ENCODE results near the gene HES3.

HES3 gene

DNA sequence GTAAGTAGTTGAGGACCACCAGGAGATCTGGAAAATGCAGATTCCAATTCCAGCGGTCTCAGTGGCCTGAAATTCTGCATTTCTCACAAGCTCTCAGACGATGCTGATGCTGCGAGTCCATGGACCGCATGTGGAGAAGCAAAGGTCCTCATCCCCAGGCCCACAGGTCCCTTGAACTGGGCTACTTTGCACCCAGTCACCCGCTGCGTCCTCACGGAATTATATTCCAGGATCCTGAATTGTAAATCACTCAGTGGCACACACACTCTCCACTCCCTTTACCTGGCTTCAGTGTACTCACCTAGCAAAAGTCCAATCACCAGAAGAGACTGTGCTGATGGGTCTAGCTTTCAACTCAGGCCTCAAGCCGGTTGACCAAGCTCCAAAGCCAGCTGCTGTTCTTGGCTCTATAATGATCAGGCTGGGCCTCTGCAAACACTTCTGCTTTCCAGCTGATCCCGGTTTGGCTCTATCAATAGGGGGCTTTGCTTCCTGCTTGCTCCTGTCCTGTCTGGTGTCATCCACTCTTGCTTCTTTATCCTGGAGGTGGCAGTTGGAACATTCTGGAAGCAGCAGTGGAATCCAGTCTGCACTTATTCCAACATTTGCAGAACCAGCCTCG is 43.7 kb upstream of the HES3 start:
- Histone ChIP-seq H3K36me3 (ENCODE audit: control insufficient read depth, insufficient read depth, low read length) (no peaks in the 10 kb centered on the region), H2AFZ (peak overlapping the region; percentile 93), H3K4me1 (peaks cover 3% of the 10 kb centered on the region), H3K79me2 (peaks cover 21% of the 10 kb centered on the region), H3K9me3 (ENCODE audit: control insufficient read depth, low read length) (no peaks in the 10 kb centered on the region), H3K4me2 (ENCODE audit: low read length) (peak overlapping the region; percentile 74), H3K4me3 (ENCODE audit: low read depth, low read length) (peak overlapping the region; percentile 93), H3K27ac (peak overlapping the region; percentile 85), H3K9ac (no peak overlapping the region), H3K27me3 (ENCODE audit: control insufficient read depth, insufficient read depth, low read length) (no peaks in the 10 kb centered on the region)
- TF ChIP-seq, protein P1, sequence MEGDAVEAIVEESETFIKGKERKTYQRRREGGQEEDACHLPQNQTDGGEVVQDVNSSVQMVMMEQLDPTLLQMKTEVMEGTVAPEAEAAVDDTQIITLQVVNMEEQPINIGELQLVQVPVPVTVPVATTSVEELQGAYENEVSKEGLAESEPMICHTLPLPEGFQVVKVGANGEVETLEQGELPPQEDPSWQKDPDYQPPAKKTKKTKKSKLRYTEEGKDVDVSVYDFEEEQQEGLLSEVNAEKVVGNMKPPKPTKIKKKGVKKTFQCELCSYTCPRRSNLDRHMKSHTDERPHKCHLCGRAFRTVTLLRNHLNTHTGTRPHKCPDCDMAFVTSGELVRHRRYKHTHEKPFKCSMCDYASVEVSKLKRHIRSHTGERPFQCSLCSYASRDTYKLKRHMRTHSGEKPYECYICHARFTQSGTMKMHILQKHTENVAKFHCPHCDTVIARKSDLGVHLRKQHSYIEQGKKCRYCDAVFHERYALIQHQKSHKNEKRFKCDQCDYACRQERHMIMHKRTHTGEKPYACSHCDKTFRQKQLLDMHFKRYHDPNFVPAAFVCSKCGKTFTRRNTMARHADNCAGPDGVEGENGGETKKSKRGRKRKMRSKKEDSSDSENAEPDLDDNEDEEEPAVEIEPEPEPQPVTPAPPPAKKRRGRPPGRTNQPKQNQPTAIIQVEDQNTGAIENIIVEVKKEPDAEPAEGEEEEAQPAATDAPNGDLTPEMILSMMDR (IDR thresholded peaks at IDR 0.05) = no peak

DNA sequence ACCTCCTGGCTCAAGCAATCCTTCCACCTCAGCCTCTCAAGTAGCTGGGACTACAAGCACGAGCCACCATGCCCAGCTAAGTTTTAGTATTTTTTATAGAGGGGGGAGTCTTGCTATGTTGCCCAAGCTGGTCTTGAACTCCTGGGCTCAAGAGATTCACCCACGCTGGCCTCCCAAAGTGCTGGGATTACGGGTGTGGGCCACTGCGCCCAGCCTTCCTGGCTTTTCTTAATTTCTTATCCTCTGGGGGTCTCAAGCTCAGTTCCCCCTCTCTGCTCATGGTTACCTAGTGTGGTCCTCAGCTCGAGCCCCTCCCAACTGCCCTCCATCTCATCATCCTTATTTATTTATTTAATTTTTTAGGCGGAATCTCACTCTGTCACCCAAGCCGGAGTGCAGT is 41.7 kb upstream of the HES3 start:
- H3K4me2 ChIP-seq (ENCODE audit: low read length) = no peak overlapping the region
- no peaks in the 10 kb centered on the region for H3K9me3 ChIP-seq (ENCODE audit: control insufficient read depth, low read length)
- no peaks in the 10 kb centered on the region for H3K27me3 ChIP-seq (ENCODE audit: control insufficient read depth, insufficient read depth, low read length)
- peaks cover 3% of the 10 kb centered on the region for H3K4me1 ChIP-seq
- no peak overlapping the region for H3K4me3 ChIP-seq (ENCODE audit: low read depth, low read length)
- H3K36me3 ChIP-seq (ENCODE audit: control insufficient read depth, insufficient read depth, low read length) = no peaks in the 10 kb centered on the region
- H3K9ac ChIP-seq = no peak overlapping the region
- TF ChIP-seq, protein P1 (IDR thresholded peaks at IDR 0.05) = no peak
- no peak overlapping the region for H3K27ac ChIP-seq
- H2AFZ ChIP-seq = no peak overlapping the region
- peaks cover 18% of the 10 kb centered on the region for H3K79me2 ChIP-seq

DNA sequence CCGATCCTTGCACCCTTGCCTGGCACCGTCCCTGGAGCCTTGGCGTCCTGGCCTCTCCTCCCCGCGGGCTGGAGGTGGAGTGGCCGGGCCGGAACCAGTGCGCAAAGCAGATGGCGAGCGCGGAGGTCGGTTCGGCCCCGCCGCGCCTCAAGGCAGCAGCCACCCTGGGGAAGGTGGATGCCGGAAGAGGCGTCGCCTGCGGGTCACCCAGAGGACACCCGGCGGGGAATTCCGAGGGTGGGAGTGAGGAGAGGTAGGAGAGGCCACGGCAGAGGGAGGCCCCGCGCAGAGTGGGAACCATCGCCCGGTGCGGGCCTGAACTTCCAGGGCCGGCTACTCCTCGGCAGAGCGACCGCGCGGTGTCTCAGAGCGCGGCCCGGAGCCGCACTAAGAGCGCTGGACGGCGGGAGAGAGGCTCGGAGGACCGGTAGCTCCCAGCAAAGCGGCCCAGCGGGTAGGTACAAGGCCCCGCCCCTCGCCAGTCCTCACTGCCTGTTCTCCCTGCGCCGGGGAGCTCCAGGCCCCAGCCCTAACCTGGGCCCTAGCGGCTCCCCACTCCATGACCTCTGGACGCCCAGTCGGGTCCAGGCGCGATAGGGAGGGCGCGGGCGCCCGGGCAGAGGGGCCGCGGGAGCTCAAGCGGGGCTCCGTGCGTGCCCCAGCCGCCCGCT is 38.0 kb upstream of the HES3 start, which contains the start of gene RNF207:
TSS of gene RNF207 (plus strand) at position 271 of the 671 bp plus-strand sequence. CDS start 417 bp downstream, outside the sequence.
- peak within 1 kb of the TSS; percentile 93 for H3K4me2 ChIP-seq (ENCODE audit: low read length)
- no peaks in the 10 kb centered on the region for H3K9me3 ChIP-seq (ENCODE audit: control insufficient read depth, low read length)
- H3K27me3 ChIP-seq (ENCODE audit: control insufficient read depth, insufficient read depth, low read length) = no peaks in the 10 kb centered on the region
- H3K79me2 ChIP-seq = no peaks in the 10 kb centered on the region
- peaks cover 3% of the 10 kb centered on the region for H3K4me1 ChIP-seq
- TF ChIP-seq, protein P1 (IDR thresholded peaks at IDR 0.05) = no peak
- H3K36me3 ChIP-seq (ENCODE audit: control insufficient read depth, insufficient read depth, low read length) = no peaks in the 10 kb centered on the region
- peak within 1 kb of the TSS; percentile 89 for H2AFZ ChIP-seq
- H3K9ac ChIP-seq = peak within 1 kb of the TSS; percentile 5
- H3K27ac ChIP-seq = peak within 1 kb of the TSS; percentile 84
- peak within 1 kb of the TSS; percentile 61 for H3K4me3 ChIP-seq (ENCODE audit: low read depth, low read length)

DNA sequence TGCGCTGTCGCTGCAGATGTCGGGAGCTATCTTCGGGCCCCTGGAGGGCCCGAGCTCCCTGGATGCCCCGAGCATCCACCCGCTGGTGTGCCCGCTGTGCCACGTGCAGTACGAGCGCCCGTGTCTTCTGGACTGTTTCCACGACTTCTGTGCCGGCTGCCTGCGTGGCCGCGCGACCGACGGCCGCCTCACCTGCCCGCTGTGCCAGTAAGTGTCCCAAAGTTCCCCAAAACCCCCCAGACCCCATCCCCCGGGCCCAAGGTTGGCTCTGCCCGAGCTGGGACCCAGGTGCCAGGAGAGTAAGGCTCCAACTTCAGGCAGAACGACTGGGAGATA is 37.5 kb upstream of the HES3 start:
- H3K27ac ChIP-seq = peak overlapping the region; percentile 84
- no peaks in the 10 kb centered on the region for H3K79me2 ChIP-seq
- H3K4me1 ChIP-seq = peaks cover 3% of the 10 kb centered on the region
- H3K27me3 ChIP-seq (ENCODE audit: control insufficient read depth, insufficient read depth, low read length) = no peaks in the 10 kb centered on the region
- TF ChIP-seq, protein P1 (IDR thresholded peaks at IDR 0.05) = no peak
- no peaks in the 10 kb centered on the region for H3K36me3 ChIP-seq (ENCODE audit: control insufficient read depth, insufficient read depth, low read length)
- H3K4me3 ChIP-seq (ENCODE audit: low read depth, low read length) = peak overlapping the region; percentile 61
- peak overlapping the region; percentile 93 for H3K4me2 ChIP-seq (ENCODE audit: low read length)
- H3K9me3 ChIP-seq (ENCODE audit: control insufficient read depth, low read length) = no peaks in the 10 kb centered on the region
- peak overlapping the region; percentile 89 for H2AFZ ChIP-seq
- H3K9ac ChIP-seq = peak overlapping the region; percentile 5

Measured in parathyroid adenoma (tissue), 2 donors.